ENCODE measurements around the gene ZNF608.

Gene ZNF608

GRCh38 chr5:124738681-124739633 is 7.5 kb downstream of the ZNF608 start:
- Histone ChIP-seq H2BK120ac (ENCODE audit: low read depth, low read length) (no peak overlapping the region), H4K8ac (ENCODE audit: low read depth, low read length) (no peak overlapping the region), H2BK5ac (ENCODE audit: low read length) (no peak overlapping the region), H3K23ac (ENCODE audit: low read depth, low read length, poor library complexity) (no peak overlapping the region), H3K14ac (ENCODE audit: low read length) (no peak overlapping the region), H3K4me3 (ENCODE audit: low read length in 2 of 2) (no peak overlapping the region), H3K27me3 (ENCODE audit: control insufficient read depth in 3 of 3, insufficient read depth in 3 of 3, low read depth in 1 of 3, low read length in 3 of 3) (no peaks in the 10 kb centered on the region), H3K36me3 (replicated peaks in 1 of 2; ENCODE audit: control insufficient read depth in 2 of 2, insufficient read depth in 2 of 2, low read length in 2 of 2) (peaks cover 0 to 17% of the 10 kb centered on the region in 2 donors), H3K4me1 (ENCODE audit: control insufficient read depth in 2 of 2, insufficient read depth in 1 of 2, low read depth in 1 of 2, low read length in 2 of 2) (peaks cover 17 to 64% of the 10 kb centered on the region in 2 donors), H2BK12ac (ENCODE audit: low read length) (no peak overlapping the region), H2BK15ac (ENCODE audit: low read length) (no peak overlapping the region), H3K9ac (ENCODE audit: low read depth, low read length, poor library complexity) (no peak overlapping the region), H3K79me1 (ENCODE audit: low read depth, low read length) (no peaks in the 10 kb centered on the region), H2AK5ac (ENCODE audit: low read depth, low read length) (no peak overlapping the region), H3K27ac (replicated peaks; ENCODE audit: low read length) (peak overlapping the region; percentile 75), H3K4ac (ENCODE audit: low read length) (no peak overlapping the region), H3K18ac (ENCODE audit: low read length) (no peak overlapping the region), H3K9me3 (replicated peaks in 1 of 2; ENCODE audit: control insufficient read depth in 2 of 2, insufficient read depth in 1 of 2, low read depth in 1 of 2, low read length in 2 of 2) (no peaks in the 10 kb centered on the region), H3K4me2 (ENCODE audit: insufficient read depth, low read length, poor library complexity, severe bottlenecking) (no peak overlapping the region), H2AFZ (ENCODE audit: low read length) (no peak overlapping the region), H4K91ac (ENCODE audit: low read depth, low read length, poor library complexity) (no peak overlapping the region)
- WGBS, 2 donors (ENCODE audit: extremely low coverage in 2 of 2, insufficient read length in 2 of 2, insufficient replicate concordance in 1 of 2), result no CpG with 5 or more reads among the region's 9 CpGs
- DNase-seq (ENCODE audit: low spot score), result peak; percentile 72

GRCh38 chr5:124737651-124738050 is 8.8 kb downstream of the ZNF608 start:
- Histone ChIP-seq H3K4me1 (ENCODE audit: control insufficient read depth in 2 of 2, insufficient read depth in 1 of 2, low read depth in 1 of 2, low read length in 2 of 2) (peaks cover 21 to 72% of the 10 kb centered on the region in 2 donors), H2AFZ (ENCODE audit: low read length) (no peak overlapping the region), H2BK5ac (ENCODE audit: low read length) (no peak overlapping the region), H2BK15ac (ENCODE audit: low read length) (no peak overlapping the region), H3K27ac (replicated peaks; ENCODE audit: low read length) (no peak overlapping the region), H3K4ac (ENCODE audit: low read length) (no peak overlapping the region), H3K4me3 (ENCODE audit: low read length in 2 of 2) (no peak overlapping the region), H3K4me2 (ENCODE audit: insufficient read depth, low read length, poor library complexity, severe bottlenecking) (no peak overlapping the region), H3K23ac (ENCODE audit: low read depth, low read length, poor library complexity) (no peak overlapping the region), H2AK5ac (ENCODE audit: low read depth, low read length) (no peak overlapping the region), H3K14ac (ENCODE audit: low read length) (no peak overlapping the region), H3K27me3 (ENCODE audit: control insufficient read depth in 3 of 3, insufficient read depth in 3 of 3, low read depth in 1 of 3, low read length in 3 of 3) (no peaks in the 10 kb centered on the region), H2BK120ac (ENCODE audit: low read depth, low read length) (no peak overlapping the region), H3K36me3 (replicated peaks in 1 of 2; ENCODE audit: control insufficient read depth in 2 of 2, insufficient read depth in 2 of 2, low read length in 2 of 2) (peaks cover 0 to 6% of the 10 kb centered on the region in 2 donors), H3K79me1 (ENCODE audit: low read depth, low read length) (no peaks in the 10 kb centered on the region), H4K8ac (ENCODE audit: low read depth, low read length) (no peak overlapping the region), H3K18ac (ENCODE audit: low read length) (no peak overlapping the region), H4K91ac (ENCODE audit: low read depth, low read length, poor library complexity) (no peak overlapping the region), H3K9me3 (replicated peaks in 1 of 2; ENCODE audit: control insufficient read depth in 2 of 2, insufficient read depth in 1 of 2, low read depth in 1 of 2, low read length in 2 of 2) (no peaks in the 10 kb centered on the region), H3K9ac (ENCODE audit: low read depth, low read length, poor library complexity) (no peak overlapping the region), H2BK12ac (ENCODE audit: low read length) (no peak overlapping the region)
- DNase-seq (ENCODE audit: low spot score), result no peak
- WGBS, 2 donors (ENCODE audit: extremely low coverage in 2 of 2, insufficient read length in 2 of 2, insufficient replicate concordance in 1 of 2), result no CpG with 5 or more reads among the region's 1 CpG

- Histone ChIP-seq H3K14ac (ENCODE audit: low read length) (no peak overlapping the region), H2AK5ac (ENCODE audit: low read depth, low read length) (no peak overlapping the region), H4K91ac (ENCODE audit: low read depth, low read length, poor library complexity) (no peak overlapping the region), H2BK15ac (ENCODE audit: low read length) (no peak overlapping the region), H2BK12ac (ENCODE audit: low read length) (no peak overlapping the region), H4K8ac (ENCODE audit: low read depth, low read length) (no peak overlapping the region), H3K18ac (ENCODE audit: low read length) (no peak overlapping the region), H2AFZ (ENCODE audit: low read length) (no peak overlapping the region), H3K27me3 (ENCODE audit: control insufficient read depth in 3 of 3, insufficient read depth in 3 of 3, low read depth in 1 of 3, low read length in 3 of 3) (no peaks in the 10 kb centered on the region), H2BK5ac (ENCODE audit: low read length) (no peak overlapping the region), H2BK120ac (ENCODE audit: low read depth, low read length) (no peak overlapping the region), H3K9ac (ENCODE audit: low read depth, low read length, poor library complexity) (no peak overlapping the region), H3K4me3 (ENCODE audit: low read length in 2 of 2) (no peak overlapping the region), H3K9me3 (replicated peaks in 1 of 2; ENCODE audit: control insufficient read depth in 2 of 2, insufficient read depth in 1 of 2, low read depth in 1 of 2, low read length in 2 of 2) (no peaks in the 10 kb centered on the region), H3K27ac (replicated peaks; ENCODE audit: low read length) (no peak overlapping the region), H3K79me1 (ENCODE audit: low read depth, low read length) (no peaks in the 10 kb centered on the region), H3K4ac (ENCODE audit: low read length) (no peak overlapping the region), H3K4me1 (ENCODE audit: control insufficient read depth in 2 of 2, insufficient read depth in 1 of 2, low read depth in 1 of 2, low read length in 2 of 2) (peaks cover 23 to 77% of the 10 kb centered on the region in 2 donors), H3K23ac (ENCODE audit: low read depth, low read length, poor library complexity) (no peak overlapping the region), H3K36me3 (replicated peaks in 1 of 2; ENCODE audit: control insufficient read depth in 2 of 2, insufficient read depth in 2 of 2, low read length in 2 of 2) (peaks cover 0 to 6% of the 10 kb centered on the region in 2 donors), H3K4me2 (ENCODE audit: insufficient read depth, low read length, poor library complexity, severe bottlenecking) (no peak overlapping the region)
- whole genome bisulfite sequencing, 2 donors (ENCODE audit: extremely low coverage in 2 of 2, insufficient read length in 2 of 2, insufficient replicate concordance in 1 of 2), result no CpG with 5 or more reads among the region's 3 CpGs
- no peak for DNase-seq (ENCODE audit: low spot score)
Measured at GRCh38 chr5:124736805-124737188, 9.6 kb downstream of the ZNF608 start.

GRCh38 chr5:124736082-124736804 is 10.2 kb downstream of the ZNF608 start:
- Histone ChIP-seq H3K4me1 (ENCODE audit: control insufficient read depth in 2 of 2, insufficient read depth in 1 of 2, low read depth in 1 of 2, low read length in 2 of 2) (peaks cover 21 to 74% of the 10 kb centered on the region in 2 donors), H2AFZ (ENCODE audit: low read length) (no peak overlapping the region), H3K27ac (replicated peaks; ENCODE audit: low read length) (no peak overlapping the region)

More at GRCh38 chr5:124736082-124736804, 10.2 kb downstream of the ZNF608 start:
- H3K4me3 ChIP-seq (ENCODE audit: low read length in 2 of 2), result no peak overlapping the region
- H3K4me2 ChIP-seq (ENCODE audit: insufficient read depth, low read length, poor library complexity, severe bottlenecking), result no peak overlapping the region
- H3K23ac ChIP-seq (ENCODE audit: low read depth, low read length, poor library complexity), result no peak overlapping the region
- no peak overlapping the region for H2BK120ac ChIP-seq (ENCODE audit: low read depth, low read length)
- no peak overlapping the region for H2BK5ac ChIP-seq (ENCODE audit: low read length)
- H2BK12ac ChIP-seq (ENCODE audit: low read length), result no peak overlapping the region
- no peak overlapping the region for H3K9ac ChIP-seq (ENCODE audit: low read depth, low read length, poor library complexity)
- peaks cover 0 to 6% of the 10 kb centered on the region in 2 donors for H3K36me3 ChIP-seq (replicated peaks in 1 of 2; ENCODE audit: control insufficient read depth in 2 of 2, insufficient read depth in 2 of 2, low read length in 2 of 2)
- no peak overlapping the region for H2BK15ac ChIP-seq (ENCODE audit: low read length)
- H4K91ac ChIP-seq (ENCODE audit: low read depth, low read length, poor library complexity), result no peak overlapping the region
- H3K27me3 ChIP-seq (ENCODE audit: control insufficient read depth in 3 of 3, insufficient read depth in 3 of 3, low read depth in 1 of 3, low read length in 3 of 3), result no peaks in the 10 kb centered on the region
- H3K14ac ChIP-seq (ENCODE audit: low read length), result no peak overlapping the region
- WGBS, 2 donors (ENCODE audit: extremely low coverage in 2 of 2, insufficient read length in 2 of 2, insufficient replicate concordance in 1 of 2), result no CpG with 5 or more reads among the region's 6 CpGs
- H3K4ac ChIP-seq (ENCODE audit: low read length), result no peak overlapping the region
- H4K8ac ChIP-seq (ENCODE audit: low read depth, low read length), result no peak overlapping the region
- H2AK5ac ChIP-seq (ENCODE audit: low read depth, low read length), result no peak overlapping the region
- no peaks in the 10 kb centered on the region for H3K79me1 ChIP-seq (ENCODE audit: low read depth, low read length)
- H3K18ac ChIP-seq (ENCODE audit: low read length), result no peak overlapping the region
- no peak for DNase-seq (ENCODE audit: low spot score)
- H3K9me3 ChIP-seq (replicated peaks in 1 of 2; ENCODE audit: control insufficient read depth in 2 of 2, insufficient read depth in 1 of 2, low read depth in 1 of 2, low read length in 2 of 2), result no peaks in the 10 kb centered on the region
